PC-9 (cell line): ENCODE data around the gene RAG1.

Source experiments
- CTCF ChIP-seq: fragments of 200-600 bp; sonication (generic); conservative IDR thresholded peaks from 2 replicates; pipeline ENCODE4 v1.6.1; 2017; ENCODE audit warnings: mixed run types, antibody characterized with exemption, mild to moderate bottlenecking, moderate library complexity
- EZH2 ChIP-seq: fragments of 200-600 bp; sonication (generic); IDR thresholded peaks from 2 replicates; pipeline ENCODE4 v1.8.0; 2017; ENCODE audit warnings: antibody characterized with exemption, low read depth

- no peak for TF ChIP-seq EZH2
- TF ChIP-seq CTCF: no peak
Measured at GRCh38 chr11:36569095-36569494, 1.3 kb downstream of the RAG1 start.
